Stomach (tissue), 4 donors: ENCODE results near the gene DLL3.

Experiments used
- EP300 ChIP-seq: sonication (generic); formaldehyde crosslinking; IDR thresholded peaks from one replicate; pipeline ENCODE4 v1.6.1; 2017; ENCODE audit warnings: antibody characterized with exemption
- TF ChIP-seq, protein P1 (sequence below), 7 experiments: fragments of 450-650 bp in 4 of 7; fragments of 200-600 bp in 3 of 7; sonication (generic) in 3 of 7; IDR thresholded peaks; one replicate each; pipeline ENCODE4 v1.5.1; 2016 to 2019; ENCODE audit warnings: antibody characterized with exemption in 7 of 7, control low read depth in 2 of 7, mild to moderate bottlenecking in 1 of 7

DNA sequence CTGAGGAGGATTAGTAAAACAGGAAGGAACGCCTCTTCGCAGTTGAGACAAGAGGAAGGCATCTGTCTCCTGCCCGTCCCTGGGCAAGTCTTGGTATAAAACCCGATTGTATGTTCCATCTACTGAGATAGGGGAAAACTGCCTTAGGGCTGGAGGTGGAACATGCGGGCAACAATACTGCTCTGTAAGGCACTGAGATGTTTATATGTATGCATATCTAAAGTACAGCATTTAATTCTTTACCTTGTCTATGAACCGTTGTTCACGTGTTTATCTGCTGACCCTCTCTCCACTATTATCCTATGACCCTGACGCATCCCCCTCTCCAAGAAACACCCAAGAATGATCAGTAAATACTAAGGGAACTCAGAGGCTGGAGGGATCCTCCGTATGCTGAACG is 18.8 kb upstream of the DLL3 start:
- no peak for TF ChIP-seq EP300
- TF ChIP-seq, protein P1, sequence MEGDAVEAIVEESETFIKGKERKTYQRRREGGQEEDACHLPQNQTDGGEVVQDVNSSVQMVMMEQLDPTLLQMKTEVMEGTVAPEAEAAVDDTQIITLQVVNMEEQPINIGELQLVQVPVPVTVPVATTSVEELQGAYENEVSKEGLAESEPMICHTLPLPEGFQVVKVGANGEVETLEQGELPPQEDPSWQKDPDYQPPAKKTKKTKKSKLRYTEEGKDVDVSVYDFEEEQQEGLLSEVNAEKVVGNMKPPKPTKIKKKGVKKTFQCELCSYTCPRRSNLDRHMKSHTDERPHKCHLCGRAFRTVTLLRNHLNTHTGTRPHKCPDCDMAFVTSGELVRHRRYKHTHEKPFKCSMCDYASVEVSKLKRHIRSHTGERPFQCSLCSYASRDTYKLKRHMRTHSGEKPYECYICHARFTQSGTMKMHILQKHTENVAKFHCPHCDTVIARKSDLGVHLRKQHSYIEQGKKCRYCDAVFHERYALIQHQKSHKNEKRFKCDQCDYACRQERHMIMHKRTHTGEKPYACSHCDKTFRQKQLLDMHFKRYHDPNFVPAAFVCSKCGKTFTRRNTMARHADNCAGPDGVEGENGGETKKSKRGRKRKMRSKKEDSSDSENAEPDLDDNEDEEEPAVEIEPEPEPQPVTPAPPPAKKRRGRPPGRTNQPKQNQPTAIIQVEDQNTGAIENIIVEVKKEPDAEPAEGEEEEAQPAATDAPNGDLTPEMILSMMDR (IDR thresholded peaks at IDR 0.05): no peak
